Mesodermal cell (in vitro differentiated cells): Measurements from ENCODE around the gene TMOD3.

Experiments used
- H3K27ac ChIP-seq: 2 replicates; pipeline ENCODE4 v1.7.0; 2013; ENCODE audit warnings: mild to moderate bottlenecking, low read depth, low read length, moderate library complexity; ENCODE audit not compliant: severe bottlenecking
- H3K36me3 ChIP-seq: 2 replicates; pipeline ENCODE4 v1.7.1; 2013; ENCODE audit warnings: mild to moderate bottlenecking, low read length, moderate library complexity; ENCODE audit not compliant: control insufficient read depth, insufficient read depth
- H3K4me1 ChIP-seq: one replicate; pipeline ENCODE4 v1.7.1; 2013; ENCODE audit warnings: mild to moderate bottlenecking, low read length; ENCODE audit not compliant: insufficient read depth, control insufficient read depth, poor library complexity, severe bottlenecking
- H3K4me3 ChIP-seq: 2 replicates; pipeline ENCODE4 v1.7.0; 2013; ENCODE audit warnings: low read length, control low read depth, mild to moderate bottlenecking; ENCODE audit not compliant: insufficient read depth, poor library complexity, severe bottlenecking; ENCODE audit errors: extremely low read depth
- H3K9me3 ChIP-seq: 2 replicates; pipeline ENCODE4 v1.7.1; 2013; ENCODE audit warnings: mild to moderate bottlenecking, low read length, moderate library complexity; ENCODE audit not compliant: control insufficient read depth
- WGBS, 2 experiments: methylation state at CpG; one replicate each; pipeline ENCODE4 v1.1.5; 2013; ENCODE audit warnings: missing lambda C conversion rate in 2 of 2; ENCODE audit not compliant: insufficient coverage in 2 of 2; 5-methylcytosine and 5-hydroxymethylcytosine counted together

TMOD3 gene

DNA sequence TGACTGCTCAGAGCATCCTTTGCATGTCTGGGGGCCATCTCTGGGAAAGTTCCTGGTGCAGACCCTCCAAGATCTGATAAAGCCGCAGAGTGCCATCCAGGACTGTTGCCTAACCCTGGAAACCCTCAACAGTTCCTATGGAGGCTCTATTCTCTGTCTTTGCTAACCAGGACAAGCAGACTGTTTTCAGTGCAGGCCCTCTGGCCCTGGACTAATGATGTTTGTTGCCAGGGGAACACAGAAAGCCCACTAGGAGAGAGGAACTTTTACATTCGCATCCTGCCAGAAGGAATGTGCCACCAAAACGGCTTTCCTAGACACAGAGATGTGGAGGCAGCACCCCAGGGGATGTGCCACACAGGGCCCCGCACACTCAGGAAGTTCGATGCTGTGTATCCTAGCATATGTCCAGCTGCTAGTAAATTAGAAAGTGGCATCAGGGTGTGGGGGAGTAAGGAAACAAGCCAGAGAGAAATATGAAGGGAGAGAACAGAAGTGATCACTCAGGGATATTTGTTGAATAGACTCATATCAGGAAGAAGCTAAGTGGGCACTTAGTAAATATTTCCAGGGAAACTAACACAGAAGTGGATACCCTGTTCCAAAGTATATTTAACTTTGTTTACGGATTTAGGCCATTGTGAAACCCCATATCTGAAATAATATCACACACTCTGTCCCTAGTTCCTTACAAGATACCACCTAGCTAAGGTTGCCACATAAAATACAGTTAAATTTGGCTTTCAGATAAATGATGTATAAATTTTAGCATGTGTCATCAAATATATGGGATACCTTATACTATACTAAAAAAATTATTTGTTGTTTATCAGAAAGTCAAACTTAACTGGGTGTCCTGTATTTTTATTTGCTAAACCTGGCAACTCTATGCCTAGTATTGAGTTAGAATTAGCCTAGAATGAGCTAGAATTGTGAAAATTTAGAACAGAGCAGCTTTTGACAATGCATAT, 29.9 kb upstream of the TMOD3 start:
- H3K4me1 ChIP-seq = no peaks in the 10 kb centered on the region
- peak overlapping the region; percentile 16 for H3K27ac ChIP-seq
- no peak overlapping the region for H3K4me3 ChIP-seq
- WGBS, 2 experiments = 69 to 81% methylated on average over 6 of the region's 6 CpGs
- no peaks in the 10 kb centered on the region for H3K9me3 ChIP-seq
- no peaks in the 10 kb centered on the region for H3K36me3 ChIP-seq

DNA sequence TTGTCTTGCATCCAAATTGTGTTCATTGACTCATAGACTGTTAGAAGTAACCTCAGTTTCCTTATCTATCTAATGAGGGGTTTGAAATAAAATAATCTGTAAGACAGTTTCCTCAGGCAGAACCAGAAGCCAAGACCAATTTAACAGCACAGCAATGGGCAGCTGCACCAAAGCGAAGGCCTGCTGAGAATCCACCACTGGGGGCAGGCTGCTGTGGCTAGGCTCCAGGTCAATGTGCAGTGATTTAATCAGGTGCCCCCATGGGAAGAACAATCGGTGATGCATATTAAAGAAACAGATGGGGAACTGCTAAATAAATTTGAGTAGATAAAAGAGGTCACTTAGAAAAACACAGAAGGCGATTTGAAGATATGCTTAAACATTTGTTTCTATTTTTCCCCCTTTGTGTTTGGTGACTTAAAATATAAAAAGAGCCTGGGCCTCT, 28.0 kb upstream of the TMOD3 start:
- Histone ChIP-seq H3K4me3 (no peak overlapping the region), H3K36me3 (no peaks in the 10 kb centered on the region), H3K9me3 (no peaks in the 10 kb centered on the region), H3K4me1 (no peaks in the 10 kb centered on the region), H3K27ac (no peak overlapping the region)
- WGBS, 2 experiments = 60 to 80% methylated on average over 2 of the region's 3 CpGs

DNA sequence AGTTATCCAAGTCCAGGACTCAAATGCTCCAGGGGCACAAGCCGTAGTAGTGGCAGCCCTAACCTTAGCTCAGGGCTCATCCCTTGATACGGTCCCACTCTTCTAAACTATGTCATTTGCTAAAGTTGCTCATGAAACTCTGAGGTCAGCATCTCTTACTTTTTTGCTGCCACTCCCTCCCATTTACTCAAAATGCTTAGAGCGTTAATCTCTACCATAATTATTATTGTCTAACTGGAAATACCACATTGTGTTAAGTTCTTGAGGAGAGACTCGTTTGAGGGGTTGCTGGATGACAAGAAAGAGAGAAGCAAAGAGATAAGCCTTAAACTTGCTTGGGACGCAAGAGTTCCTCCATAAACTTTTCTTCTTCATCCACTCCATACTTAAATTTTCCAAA, 26.9 kb upstream of the TMOD3 start:
- H3K4me1 ChIP-seq = no peaks in the 10 kb centered on the region
- H3K4me3 ChIP-seq = no peak overlapping the region
- 93 to 100% methylated on average over 2 of the region's 5 CpGs for WGBS, 2 experiments
- H3K27ac ChIP-seq = no peak overlapping the region
- peaks cover 4% of the 10 kb centered on the region for H3K36me3 ChIP-seq
- no peaks in the 10 kb centered on the region for H3K9me3 ChIP-seq

DNA sequence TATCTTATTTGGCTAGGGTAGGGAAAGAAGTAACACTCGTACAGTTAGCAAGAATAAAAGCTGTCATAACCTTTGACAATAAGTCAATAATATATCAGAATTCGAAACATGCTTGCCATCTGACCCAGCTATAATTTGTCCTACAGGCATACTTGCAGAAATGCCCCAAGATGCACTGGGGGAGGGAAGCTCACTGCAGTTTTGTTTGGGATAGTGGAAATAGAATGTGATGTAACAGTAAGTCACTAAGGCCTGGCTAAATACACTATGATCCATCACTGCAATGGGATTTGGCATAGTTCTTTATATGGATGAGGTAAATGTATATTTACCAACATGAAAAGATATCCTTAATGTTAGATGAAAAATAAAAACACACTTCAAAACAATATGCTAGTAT, 25.5 kb upstream of the TMOD3 start:
- Histone ChIP-seq H3K4me3 (no peak overlapping the region), H3K36me3 (peaks cover 4% of the 10 kb centered on the region), H3K9me3 (no peaks in the 10 kb centered on the region), H3K27ac (no peak overlapping the region), H3K4me1 (no peaks in the 10 kb centered on the region)
- no CpG with 5 or more reads among the region's 2 CpGs for WGBS, 2 experiments

DNA sequence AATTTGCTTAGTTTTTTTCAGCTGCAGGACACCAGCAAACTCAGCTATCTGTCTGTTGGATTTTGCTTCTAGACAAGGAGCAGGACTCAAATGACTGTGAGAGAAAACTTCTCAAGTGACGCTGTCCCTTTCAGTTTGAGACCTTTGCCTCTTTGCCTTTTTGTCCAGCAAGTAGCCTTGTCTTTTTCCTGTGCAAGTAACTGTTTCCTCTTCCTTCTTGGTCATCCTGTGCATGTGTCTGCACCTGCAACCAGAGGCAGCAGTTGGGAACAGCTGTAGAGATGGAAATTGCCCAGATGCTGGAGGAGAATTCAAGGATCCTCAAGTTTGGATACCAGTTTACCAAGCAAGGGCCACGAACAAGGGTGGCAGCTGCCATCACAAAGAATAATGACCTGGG, 23.3 kb upstream of the TMOD3 start:
- H3K36me3 ChIP-seq = peaks cover 4% of the 10 kb centered on the region
- H3K4me3 ChIP-seq = no peak overlapping the region
- no peak overlapping the region for H3K27ac ChIP-seq
- no peaks in the 10 kb centered on the region for H3K9me3 ChIP-seq
- 82 to 100% methylated on average over 2 of the region's 2 CpGs for WGBS, 2 experiments
- H3K4me1 ChIP-seq = no peaks in the 10 kb centered on the region

DNA sequence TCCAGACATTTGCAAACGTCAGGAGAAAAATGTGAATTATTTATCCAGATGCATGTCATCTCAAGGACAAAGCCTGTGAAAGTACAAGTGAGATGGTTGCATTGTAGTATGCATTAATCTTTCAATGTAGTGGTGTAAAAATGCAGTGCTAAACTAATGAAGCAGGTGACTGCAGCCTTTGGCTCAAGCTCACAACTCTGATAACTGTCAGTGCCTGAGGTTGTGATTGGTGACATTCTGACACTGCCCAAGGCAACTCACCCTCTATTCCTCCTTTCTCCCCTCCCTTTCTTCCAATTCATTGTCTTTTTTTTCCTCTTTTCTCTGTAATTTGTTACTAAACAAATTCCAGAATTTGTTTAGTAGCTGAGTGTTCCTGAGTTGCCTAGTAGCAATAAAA, 20.0 kb upstream of the TMOD3 start:
- Histone ChIP-seq H3K4me3 (no peak overlapping the region), H3K4me1 (no peaks in the 10 kb centered on the region), H3K9me3 (no peaks in the 10 kb centered on the region), H3K27ac (no peak overlapping the region), H3K36me3 (peaks cover 4% of the 10 kb centered on the region)
- 80 to 83% methylated on average over 1 of the region's 1 CpG for WGBS, 2 experiments

DNA sequence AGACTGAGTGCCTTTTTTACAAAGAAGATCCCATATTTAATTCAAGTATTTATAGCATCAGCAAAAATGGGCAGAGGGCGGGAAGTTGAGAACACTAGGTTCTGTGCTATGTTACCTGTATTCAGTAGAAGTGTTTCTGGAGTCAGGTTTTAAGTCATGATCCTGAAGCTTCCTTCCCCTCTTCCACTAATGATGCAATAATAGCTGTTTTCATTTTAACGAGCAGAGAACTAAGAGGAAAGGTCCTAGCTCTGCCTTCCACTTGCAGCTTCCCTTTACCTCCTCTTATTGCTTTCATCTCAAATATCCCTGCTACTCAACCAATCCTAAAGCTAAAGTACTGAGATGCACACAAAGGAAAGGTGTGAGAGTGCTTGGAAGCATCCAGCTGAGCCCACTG, 16.9 kb upstream of the TMOD3 start:
- WGBS, 2 experiments = no CpG with 5 or more reads among the region's 2 CpGs

GRCh38 chr15:51814606-51815005, 14.8 kb upstream of the TMOD3 start:
- Histone ChIP-seq H3K27ac (no peak overlapping the region), H3K36me3 (no peaks in the 10 kb centered on the region), H3K4me3 (no peak overlapping the region), H3K4me1 (no peaks in the 10 kb centered on the region), H3K9me3 (no peaks in the 10 kb centered on the region)
- WGBS, 2 experiments = 92 to 100% methylated on average over 2 of the region's 3 CpGs

More for the DNA sequence above, 16.9 kb upstream of the TMOD3 start:
- Histone ChIP-seq H3K36me3 (no peaks in the 10 kb centered on the region), H3K9me3 (no peaks in the 10 kb centered on the region), H3K27ac (no peak overlapping the region), H3K4me1 (no peaks in the 10 kb centered on the region), H3K4me3 (no peak overlapping the region)

GRCh38 chr15:51816611-51817010, 12.8 kb upstream of the TMOD3 start:
- H3K4me3 ChIP-seq = no peak overlapping the region
- no peak overlapping the region for H3K27ac ChIP-seq
- H3K4me1 ChIP-seq = no peaks in the 10 kb centered on the region
- H3K9me3 ChIP-seq = peaks cover 7% of the 10 kb centered on the region
- no peaks in the 10 kb centered on the region for H3K36me3 ChIP-seq

- Histone ChIP-seq H3K9me3 (peaks cover 9% of the 10 kb centered on the region), H3K4me3 (no peak overlapping the region), H3K27ac (no peak overlapping the region), H3K4me1 (no peaks in the 10 kb centered on the region), H3K36me3 (no peaks in the 10 kb centered on the region)
- WGBS, 2 experiments = 82 to 84% methylated on average over 2 of the region's 3 CpGs
These were observed 11.3 kb upstream of the TMOD3 start for GRCh38 chr15:51818150-51818549.

DNA sequence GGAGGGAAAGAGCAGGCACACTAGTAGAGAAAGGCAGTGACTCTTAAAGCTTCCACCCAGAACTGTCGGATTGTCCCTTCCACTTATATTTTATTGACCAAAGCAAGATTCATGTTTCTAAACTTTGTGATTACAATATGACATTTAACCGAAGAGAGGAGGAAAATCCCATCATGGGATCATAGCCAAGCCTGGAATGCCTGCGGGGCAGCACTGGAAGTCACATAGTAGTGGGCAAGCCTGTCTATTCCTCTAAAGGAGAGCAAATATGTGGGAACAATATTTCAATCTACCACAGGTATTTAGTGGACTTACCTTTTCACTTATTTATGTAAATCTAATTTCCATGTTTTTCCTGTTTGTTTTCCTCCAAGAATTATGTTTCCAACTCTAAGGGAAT, 3.8 kb upstream of the TMOD3 start:
- WGBS, 2 experiments = 100% methylated on average over 1 to 2 of the region's 3 CpGs
- no peaks in the 10 kb centered on the region for H3K36me3 ChIP-seq
- no peak overlapping the region for H3K27ac ChIP-seq
- H3K4me1 ChIP-seq = no peaks in the 10 kb centered on the region
- no peak overlapping the region for H3K4me3 ChIP-seq
- H3K9me3 ChIP-seq = peaks cover 9% of the 10 kb centered on the region
